HCT116 (cell line): ENCODE data around the gene TDRD9. TPM values are rescaled to one million over a fixed set of nuclear protein-coding genes. Genes with fewer than 3 reads are reported as not detected.

Source experiments
- ATAC-seq: fragments of 200-7000 bp; cut with Tn5 transposase; 2 replicates; pipeline ENCODE4 v1.9.1; 2020; ENCODE audit warnings: mild to moderate bottlenecking, moderate library complexity
- BruUV-seq: library from RNA; stranded (reverse); fragments of 400-500 nt; replicated peaks from 2 replicates; lab custom pipeline; 2021; lab: Mats Ljungman, UMichigan
- CTCF ChIA-PET: fragments of 300-600 bp; sonication (Branson Sonifier 250); formaldehyde crosslinking; loops from one replicate; lab custom pipeline; 2021; ENCODE audit warnings: antibody characterized with exemption; lab: Charles Lee
- POLR2A ChIA-PET: fragments of 300-600, 350-600 bp; sonication (Branson Sonifier 250); formaldehyde crosslinking; loops from one replicate; lab custom pipeline; 2021; ENCODE audit warnings: antibody characterized with exemption; lab: Charles Lee
- RAD21 ChIA-PET, 2 experiments: fragments of 300-600 bp; sonication (Branson Sonifier 250); formaldehyde crosslinking; loops; one replicate each; lab custom pipeline; 2023; ENCODE audit warnings: low total read pairs in 2 of 2; ENCODE audit not compliant: uncharacterized antibody in 2 of 2, unreplicated experiment in 2 of 2, low non-redundant PET in 1 of 2; lab: Charles Lee
- DNase-seq: peaks from one replicate; pipeline ENCODE4 v3.0.0-alpha.2; 2010; ENCODE audit warnings: low read depth, low spot score
- H2AFZ ChIP-seq: fragments of 200-600 bp; shearing (Covaris generic), sonication (generic); 2 replicates; pipeline ENCODE4 v1.6.1; 2017; ENCODE audit warnings: low read depth, mixed run types, mixed read lengths, antibody characterized with exemption, low read length; ENCODE audit not compliant: poor library complexity, severe bottlenecking
- H3K27ac ChIP-seq: 2 replicates; pipeline ENCODE4 v1.5.1; 2012; ENCODE audit warnings: low read depth, low read length
- H3K27me3 ChIP-seq: fragments of 200-600 bp; sonication (generic); 2 replicates; pipeline ENCODE4 v1.6.1; 2016; ENCODE audit warnings: mixed run types, low read length, mixed read lengths; ENCODE audit not compliant: insufficient read depth
- H3K36me3 ChIP-seq, 2 experiments: fragments of 200-500 bp in 1 of 2; fragments of 200-600 bp in 1 of 2; sonication (Bioruptor generic) in 1 of 2; sonication (generic) in 1 of 2; 2 replicates each; pipeline versions ENCODE4 v1.5.1 to v1.6.1; 2014 to 2016; ENCODE audit warnings: low read length in 2 of 2, inconsistent platforms in 1 of 2, mixed read lengths in 1 of 2, mixed run types in 1 of 2; ENCODE audit not compliant: insufficient read depth in 2 of 2, control insufficient read depth in 1 of 2
- H3K4me1 ChIP-seq, 2 experiments: fragments of 200-600 bp in 1 of 2; sonication (generic) in 1 of 2; 2 replicates each; pipeline versions ENCODE4 v1.5.1 to v1.6.1; 2012 to 2017; ENCODE audit warnings: low read length in 2 of 2, inconsistent platforms in 1 of 2, mild to moderate bottlenecking in 1 of 2, mixed read lengths in 1 of 2, mixed run types in 1 of 2, moderate library complexity in 1 of 2; ENCODE audit not compliant: insufficient read depth in 2 of 2, control insufficient read depth in 1 of 2
- H3K4me2 ChIP-seq: fragments of 200-600 bp; sonication (generic); 2 replicates; pipeline ENCODE4 v1.6.1; 2017; ENCODE audit warnings: mixed run types, low read length, mixed read lengths
- H3K4me3 ChIP-seq, 2 experiments: fragments of 200-600 bp in 1 of 2; sonication (generic) in 1 of 2; replicated peaks in 1 of 2; 2 replicates each; pipeline ENCODE4 v1.5.1; 2011 to 2016; ENCODE audit warnings: low read length in 2 of 2, control low read depth in 1 of 2, low read depth in 1 of 2, mild to moderate bottlenecking in 1 of 2, mixed read lengths in 1 of 2, mixed run types in 1 of 2
- H3K79me2 ChIP-seq: fragments of 200-600 bp; sonication (generic); 2 replicates; pipeline ENCODE4 v1.6.1; 2017; ENCODE audit warnings: mild to moderate bottlenecking, mixed run types, low read length, moderate library complexity, mixed read lengths; ENCODE audit not compliant: insufficient read depth
- H3K9ac ChIP-seq: fragments of 200-600 bp; sonication (generic); 2 replicates; pipeline ENCODE4 v1.6.1; 2016; ENCODE audit warnings: low read length, mixed read lengths
- H3K9me2 ChIP-seq: fragments of 200-600 bp; sonication (generic), shearing (Covaris generic); 2 replicates; pipeline ENCODE4 v1.6.1; 2017; ENCODE audit warnings: mixed run types, mild to moderate bottlenecking, moderate library complexity; ENCODE audit not compliant: insufficient read depth
- H3K9me3 ChIP-seq, 2 experiments: fragments of 200-500 bp in 1 of 2; fragments of 200-600 bp in 1 of 2; sonication (Bioruptor generic) in 1 of 2; sonication (generic) in 1 of 2; 2 replicates each; pipeline ENCODE4 v1.6.1; 2014 to 2017; ENCODE audit warnings: low read length in 2 of 2, mixed read lengths in 2 of 2, inconsistent platforms in 1 of 2, low read depth in 1 of 2, mild to moderate bottlenecking in 1 of 2, mixed run types in 1 of 2, moderate library complexity in 1 of 2; ENCODE audit not compliant: control insufficient read depth in 1 of 2, insufficient read depth in 1 of 2
- H4K20me1 ChIP-seq: fragments of 200-600 bp; sonication (generic), shearing (Covaris generic); 2 replicates; pipeline ENCODE4 v1.6.1; 2017; ENCODE audit warnings: mixed run types, mild to moderate bottlenecking, moderate library complexity; ENCODE audit not compliant: insufficient read depth
- EZH2phosphoT487 ChIP-seq: fragments of 200-600 bp; IDR thresholded peaks from 2 replicates; pipeline ENCODE4 v1.6.1; 2018; ENCODE audit warnings: antibody characterized with exemption, borderline replicate concordance
- POLR2A ChIP-seq: IDR thresholded peaks from 2 replicates; pipeline ENCODE4 v1.7.0; 2011; ENCODE audit warnings: borderline replicate concordance; ENCODE audit not compliant: insufficient read depth, insufficient read length; ENCODE audit errors: extremely low read depth
- POLR2AphosphoS5 ChIP-seq: IDR thresholded peaks from 2 replicates; pipeline ENCODE4 v1.6.1; 2011; ENCODE audit warnings: mild to moderate bottlenecking, low read depth, low read length, moderate library complexity
- REST ChIP-seq: IDR thresholded peaks from 2 replicates; pipeline ENCODE4 v1.6.1; 2012; ENCODE audit warnings: low read depth
- SIN3A ChIP-seq: IDR thresholded peaks from 2 replicates; pipeline ENCODE4 v1.6.1; 2012; ENCODE audit warnings: low read depth
- TCF7L2 ChIP-seq: IDR thresholded peaks from 2 replicates; pipeline ENCODE4 v1.7.0; 2011; ENCODE audit warnings: borderline replicate concordance, inconsistent platforms; ENCODE audit not compliant: insufficient read depth, insufficient read length; ENCODE audit errors: extremely low read depth
- ZFX ChIP-seq: fragments of 450-650 bp; IDR thresholded peaks from 2 replicates; pipeline ENCODE4 v1.6.1; 2017
- intact Hi-C: fragments of 100-400 bp; cut with micrococcal nuclease; formaldehyde crosslinking; loops from 2 replicates; pipeline ENCODE4 v1.10.0; 2022
- total RNA-seq: library from RNA; stranded (reverse); gene quantifications from one replicate; pipeline ENCODE4 v1.2.1, GENCODE V29; 2021; ENCODE audit not compliant: unreplicated experiment
- TF ChIP-seq, protein P1 (sequence below), 3 experiments: fragments of 200-600 bp in 1 of 3; sonication (generic) in 1 of 3; IDR thresholded peaks in 2 of 3; conservative IDR thresholded peaks in 1 of 3; 2 replicates each; pipeline ENCODE4 v1.5.1; 2012 to 2017; ENCODE audit warnings: low read depth in 2 of 3, low read length in 2 of 3, antibody characterized with exemption in 1 of 3, borderline replicate concordance in 1 of 3, control low read depth in 1 of 3, mild to moderate bottlenecking in 1 of 3, mixed read lengths in 1 of 3, mixed run types in 1 of 3, moderate library complexity in 1 of 3; ENCODE audit not compliant: insufficient read depth in 1 of 3
- TF ChIP-seq, protein P2 (sequence below): IDR thresholded peaks from 2 replicates; pipeline ENCODE4 v1.6.1; 2011; ENCODE audit warnings: mild to moderate bottlenecking, low read length, moderate library complexity; ENCODE audit not compliant: insufficient replicate concordance; ENCODE audit errors: extremely low read depth

The TDRD9 gene
- total RNA-seq, 1 experiment from 2014 or later: not detected

GRCh38 chr14:103935102-103935501, 6.8 kb downstream of the TDRD9 start (continued):
- TF ChIP-seq EZH2phosphoT487 (no peak), SIN3A (no peak), REST (no peak), POLR2AphosphoS5 (no peak)
- TF ChIP-seq, protein P1, sequence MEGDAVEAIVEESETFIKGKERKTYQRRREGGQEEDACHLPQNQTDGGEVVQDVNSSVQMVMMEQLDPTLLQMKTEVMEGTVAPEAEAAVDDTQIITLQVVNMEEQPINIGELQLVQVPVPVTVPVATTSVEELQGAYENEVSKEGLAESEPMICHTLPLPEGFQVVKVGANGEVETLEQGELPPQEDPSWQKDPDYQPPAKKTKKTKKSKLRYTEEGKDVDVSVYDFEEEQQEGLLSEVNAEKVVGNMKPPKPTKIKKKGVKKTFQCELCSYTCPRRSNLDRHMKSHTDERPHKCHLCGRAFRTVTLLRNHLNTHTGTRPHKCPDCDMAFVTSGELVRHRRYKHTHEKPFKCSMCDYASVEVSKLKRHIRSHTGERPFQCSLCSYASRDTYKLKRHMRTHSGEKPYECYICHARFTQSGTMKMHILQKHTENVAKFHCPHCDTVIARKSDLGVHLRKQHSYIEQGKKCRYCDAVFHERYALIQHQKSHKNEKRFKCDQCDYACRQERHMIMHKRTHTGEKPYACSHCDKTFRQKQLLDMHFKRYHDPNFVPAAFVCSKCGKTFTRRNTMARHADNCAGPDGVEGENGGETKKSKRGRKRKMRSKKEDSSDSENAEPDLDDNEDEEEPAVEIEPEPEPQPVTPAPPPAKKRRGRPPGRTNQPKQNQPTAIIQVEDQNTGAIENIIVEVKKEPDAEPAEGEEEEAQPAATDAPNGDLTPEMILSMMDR (IDR thresholded peaks at IDR 0.05 in 2 of 3, conservative IDR thresholded peaks at IDR 0.05 in 1 of 3; ENCODE audit: borderline replicate concordance in 1 of 3, insufficient read depth in 1 of 3, low read depth in 2 of 3, low read length in 2 of 3): no peak

DNA sequence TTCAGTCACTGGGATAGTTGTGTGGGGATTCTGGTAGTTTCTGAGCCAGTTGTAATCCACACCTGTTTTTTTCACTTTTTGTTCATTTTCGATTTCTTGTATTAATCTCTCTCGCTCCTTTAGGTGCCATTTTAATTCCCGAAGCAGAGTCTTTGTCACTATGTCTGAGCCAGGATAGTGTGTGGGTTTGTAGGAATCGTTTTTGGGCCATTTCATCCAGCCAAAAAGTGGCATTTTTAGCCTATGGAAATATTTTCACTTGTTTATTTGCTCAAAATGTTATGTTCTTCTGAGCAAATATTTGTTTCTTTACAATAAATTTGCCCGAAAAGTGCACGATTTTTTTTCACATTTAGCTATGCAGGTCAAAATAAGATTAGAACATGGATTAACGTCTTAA, 13.2 kb downstream of the TDRD9 start:
- no peaks in the 10 kb centered on the region for H3K4me1 ChIP-seq
- DNase-seq (no peak), ATAC-seq (no peak)
- no peaks in the 10 kb centered on the region for H4K20me1 ChIP-seq
- H3K9me3 ChIP-seq: no peaks in the 10 kb centered on the region
- H3K9ac ChIP-seq: no peak overlapping the region
- no peaks in the 10 kb centered on the region for H3K36me3 ChIP-seq
- peaks cover 36% of the 10 kb centered on the region for H3K27me3 ChIP-seq
- ChIA-PET POLR2A (no interaction called here), RAD21 (no interaction called here), CTCF (interaction anchor here (1.8 kb wide), 1 partner anchor 31 kb away, joined by 6 read pairs; no protein-coding TSS in a partner anchor)
- no peak overlapping the region for H3K4me2 ChIP-seq
- no peak for TF ChIP-seq ZFX
- no peak for TF ChIP-seq POLR2A
- TF ChIP-seq TCF7L2: no peak
- TF ChIP-seq, protein P2, sequence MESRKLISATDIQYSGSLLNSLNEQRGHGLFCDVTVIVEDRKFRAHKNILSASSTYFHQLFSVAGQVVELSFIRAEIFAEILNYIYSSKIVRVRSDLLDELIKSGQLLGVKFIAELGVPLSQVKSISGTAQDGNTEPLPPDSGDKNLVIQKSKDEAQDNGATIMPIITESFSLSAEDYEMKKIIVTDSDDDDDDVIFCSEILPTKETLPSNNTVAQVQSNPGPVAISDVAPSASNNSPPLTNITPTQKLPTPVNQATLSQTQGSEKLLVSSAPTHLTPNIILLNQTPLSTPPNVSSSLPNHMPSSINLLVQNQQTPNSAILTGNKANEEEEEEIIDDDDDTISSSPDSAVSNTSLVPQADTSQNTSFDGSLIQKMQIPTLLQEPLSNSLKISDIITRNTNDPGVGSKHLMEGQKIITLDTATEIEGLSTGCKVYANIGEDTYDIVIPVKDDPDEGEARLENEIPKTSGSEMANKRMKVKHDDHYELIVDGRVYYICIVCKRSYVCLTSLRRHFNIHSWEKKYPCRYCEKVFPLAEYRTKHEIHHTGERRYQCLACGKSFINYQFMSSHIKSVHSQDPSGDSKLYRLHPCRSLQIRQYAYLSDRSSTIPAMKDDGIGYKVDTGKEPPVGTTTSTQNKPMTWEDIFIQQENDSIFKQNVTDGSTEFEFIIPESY: no peak
- no peak overlapping the region for H2AFZ ChIP-seq
- no peak overlapping the region for H3K27ac ChIP-seq
- H3K9me2 ChIP-seq: no peaks in the 10 kb centered on the region
- BruUV-seq: no TSS peak
- intact Hi-C loops: no loop called here
- no peak overlapping the region for H3K4me3 ChIP-seq
- no peaks in the 10 kb centered on the region for H3K79me2 ChIP-seq
